Measurements from ENCODE around the gene TOP3A. TPM values are rescaled to one million over a fixed set of nuclear protein-coding genes. Genes with fewer than 3 reads are reported as not detected.

TOP3A gene
- total RNA-seq, 1 experiment from 2014 or later, result 100 TPM

DNA sequence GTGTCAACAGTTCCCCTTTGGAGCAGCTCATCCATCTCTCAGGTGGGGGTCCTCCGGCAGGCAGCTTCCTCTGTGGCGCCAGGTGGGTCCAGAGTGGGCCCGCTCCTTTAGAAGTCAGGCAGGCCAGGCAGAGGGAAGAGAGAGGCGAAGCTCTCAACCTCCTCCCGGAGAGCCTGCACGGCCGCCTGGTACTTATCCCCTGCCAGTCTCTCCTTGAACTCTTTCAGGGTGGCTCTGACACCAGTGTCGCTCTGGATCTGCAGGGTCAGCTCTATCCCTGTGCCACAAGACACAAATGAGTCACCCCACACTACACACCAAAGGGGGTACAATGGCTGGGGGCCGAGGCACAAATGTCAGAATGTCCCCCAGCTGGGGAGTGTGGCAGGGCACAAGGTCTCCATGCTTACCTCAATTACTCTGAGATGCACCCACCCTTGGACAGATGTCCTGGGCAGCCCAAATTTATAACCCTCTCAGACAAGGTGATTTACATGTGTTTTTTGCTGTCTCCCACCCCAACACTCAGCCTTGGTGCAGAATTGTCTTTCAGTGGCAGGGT is 13.9 kb upstream of the TOP3A start:
- intact Hi-C loops (cut with micrococcal nuclease; ENCODE audit: unreplicated experiment), result no loop called here
- no peaks in the 10 kb centered on the region for H3K4me1 ChIP-seq (ENCODE audit: insufficient read depth, low read length, poor library complexity, severe bottlenecking)
- H3K4me3 ChIP-seq (ENCODE audit: low read depth, low read length, poor library complexity, severe bottlenecking), result no peak overlapping the region
- DNase-seq (ENCODE audit: low spot score), result no peak
- TF ChIP-seq EZH2 (IDR thresholded peaks at IDR 0.05; ENCODE audit: borderline replicate concordance, low read depth, low read length, poor library complexity, severe bottlenecking), result no peak
- TF ChIP-seq, protein P1, sequence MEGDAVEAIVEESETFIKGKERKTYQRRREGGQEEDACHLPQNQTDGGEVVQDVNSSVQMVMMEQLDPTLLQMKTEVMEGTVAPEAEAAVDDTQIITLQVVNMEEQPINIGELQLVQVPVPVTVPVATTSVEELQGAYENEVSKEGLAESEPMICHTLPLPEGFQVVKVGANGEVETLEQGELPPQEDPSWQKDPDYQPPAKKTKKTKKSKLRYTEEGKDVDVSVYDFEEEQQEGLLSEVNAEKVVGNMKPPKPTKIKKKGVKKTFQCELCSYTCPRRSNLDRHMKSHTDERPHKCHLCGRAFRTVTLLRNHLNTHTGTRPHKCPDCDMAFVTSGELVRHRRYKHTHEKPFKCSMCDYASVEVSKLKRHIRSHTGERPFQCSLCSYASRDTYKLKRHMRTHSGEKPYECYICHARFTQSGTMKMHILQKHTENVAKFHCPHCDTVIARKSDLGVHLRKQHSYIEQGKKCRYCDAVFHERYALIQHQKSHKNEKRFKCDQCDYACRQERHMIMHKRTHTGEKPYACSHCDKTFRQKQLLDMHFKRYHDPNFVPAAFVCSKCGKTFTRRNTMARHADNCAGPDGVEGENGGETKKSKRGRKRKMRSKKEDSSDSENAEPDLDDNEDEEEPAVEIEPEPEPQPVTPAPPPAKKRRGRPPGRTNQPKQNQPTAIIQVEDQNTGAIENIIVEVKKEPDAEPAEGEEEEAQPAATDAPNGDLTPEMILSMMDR (conservative IDR thresholded peaks at IDR 0.05; ENCODE audit: low read depth, low read length), result no peak
- no peak overlapping the region for H3K27ac ChIP-seq (ENCODE audit: low read depth, low read length, poor library complexity, severe bottlenecking)
- peaks cover 10% of the 10 kb centered on the region for H3K36me3 ChIP-seq (ENCODE audit: insufficient read depth, low read length, poor library complexity, severe bottlenecking)
- ChIA-PET CTCF (no interaction called here), POLR2A (ENCODE audit: low non-redundant PET) (no interaction called here)
- BruUV-seq (replicated peaks), result no TSS peak
- H3K9me3 ChIP-seq (ENCODE audit: low read depth, low read length, poor library complexity, severe bottlenecking), result no peaks in the 10 kb centered on the region
- H3K27me3 ChIP-seq (replicated peaks; ENCODE audit: insufficient read depth, low read depth, low read length, poor library complexity), result no peaks in the 10 kb centered on the region

DNA sequence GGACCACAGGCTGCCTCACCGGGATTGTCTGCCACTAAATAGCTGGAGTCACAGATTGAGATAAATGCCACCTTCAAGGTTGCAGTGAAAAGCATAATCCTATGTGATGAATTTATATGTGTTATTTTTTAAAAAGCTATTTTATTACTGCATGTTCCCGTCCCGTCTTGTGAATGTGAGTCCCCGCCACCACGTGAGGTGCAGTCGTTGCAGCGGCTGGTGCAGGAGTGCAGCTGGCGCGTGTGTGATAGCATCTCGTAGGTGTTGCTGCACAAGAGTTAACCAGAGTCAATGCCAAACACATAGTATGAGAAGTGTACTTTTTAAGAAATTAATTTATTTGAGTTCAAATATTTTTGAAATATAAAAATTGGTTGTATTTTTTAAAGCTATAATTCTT is 12.8 kb upstream of the TOP3A start:
- no peak overlapping the region for H3K4me3 ChIP-seq (ENCODE audit: low read depth, low read length, poor library complexity, severe bottlenecking)
- no peak for DNase-seq (ENCODE audit: low spot score)
- POLR2A ChIA-PET (ENCODE audit: low non-redundant PET), result no interaction called here
- CTCF ChIA-PET, result no interaction called here
- peaks cover 11% of the 10 kb centered on the region for H3K36me3 ChIP-seq (ENCODE audit: insufficient read depth, low read length, poor library complexity, severe bottlenecking)
- no peak overlapping the region for H3K27ac ChIP-seq (ENCODE audit: low read depth, low read length, poor library complexity, severe bottlenecking)
- H3K4me1 ChIP-seq (ENCODE audit: insufficient read depth, low read length, poor library complexity, severe bottlenecking), result no peaks in the 10 kb centered on the region
- no peak for TF ChIP-seq EZH2 (IDR thresholded peaks at IDR 0.05; ENCODE audit: borderline replicate concordance, low read depth, low read length, poor library complexity, severe bottlenecking)
- TF ChIP-seq, protein P1 (conservative IDR thresholded peaks at IDR 0.05; ENCODE audit: low read depth, low read length), result no peak
- BruUV-seq (replicated peaks), result TSS peak; percentile 11
- intact Hi-C loops (cut with micrococcal nuclease; ENCODE audit: unreplicated experiment), result no loop called here
- no peaks in the 10 kb centered on the region for H3K27me3 ChIP-seq (replicated peaks; ENCODE audit: insufficient read depth, low read depth, low read length, poor library complexity)
- H3K9me3 ChIP-seq (ENCODE audit: low read depth, low read length, poor library complexity, severe bottlenecking), result no peaks in the 10 kb centered on the region

DNA sequence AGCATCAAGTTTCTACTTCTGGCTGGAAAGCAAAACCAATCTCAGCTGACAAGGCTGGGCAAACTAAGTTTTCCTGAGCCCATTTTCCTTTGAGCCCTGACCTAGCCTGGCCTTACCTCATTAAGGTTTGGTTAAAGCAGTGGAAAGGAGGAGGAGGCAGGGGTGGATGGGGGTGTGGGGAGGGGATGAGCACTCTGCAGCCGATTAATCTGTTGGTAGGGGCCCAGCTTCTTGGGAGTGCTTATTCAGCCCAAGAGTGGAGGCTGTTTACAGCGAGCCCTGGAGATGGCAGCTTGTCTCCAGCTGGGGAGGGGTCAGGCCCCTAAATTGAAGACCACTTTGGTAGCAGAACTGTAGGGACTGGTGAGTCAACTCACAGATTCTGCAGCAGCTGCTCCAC is 12.3 kb upstream of the TOP3A start:
- DNase-seq (ENCODE audit: low spot score), result no peak
- POLR2A ChIA-PET (ENCODE audit: low non-redundant PET), result no interaction called here
- Histone ChIP-seq H3K36me3 (ENCODE audit: insufficient read depth, low read length, poor library complexity, severe bottlenecking) (peaks cover 10% of the 10 kb centered on the region), H3K4me3 (ENCODE audit: low read depth, low read length, poor library complexity, severe bottlenecking) (no peak overlapping the region), H3K27ac (ENCODE audit: low read depth, low read length, poor library complexity, severe bottlenecking) (no peak overlapping the region), H3K27me3 (replicated peaks; ENCODE audit: insufficient read depth, low read depth, low read length, poor library complexity) (no peaks in the 10 kb centered on the region), H3K4me1 (ENCODE audit: insufficient read depth, low read length, poor library complexity, severe bottlenecking) (no peaks in the 10 kb centered on the region), H3K9me3 (ENCODE audit: low read depth, low read length, poor library complexity, severe bottlenecking) (no peaks in the 10 kb centered on the region)
- BruUV-seq (replicated peaks), result no TSS peak
- CTCF ChIA-PET, result no interaction called here
- TF ChIP-seq, protein P1 (conservative IDR thresholded peaks at IDR 0.05; ENCODE audit: low read depth, low read length), result no peak
- TF ChIP-seq EZH2 (IDR thresholded peaks at IDR 0.05; ENCODE audit: borderline replicate concordance, low read depth, low read length, poor library complexity, severe bottlenecking), result no peak
- intact Hi-C loops (cut with micrococcal nuclease; ENCODE audit: unreplicated experiment), result no loop called here

Measured in A673 (cell line).